Panc1 (cell line): ENCODE measurements around the gene NAV1.

Experiments used
- CTCF ChIP-seq: fragments of 450-650 bp; IDR thresholded peaks from 2 replicates; pipeline ENCODE4 v1.5.1; 2017; ENCODE audit warnings: mild to moderate bottlenecking
- SIN3A ChIP-seq: IDR thresholded peaks from 2 replicates; pipeline ENCODE4 v1.6.1; 2012; ENCODE audit warnings: low read depth, mild to moderate bottlenecking, low read length, moderate library complexity, borderline replicate concordance; ENCODE audit not compliant: insufficient read depth
- TCF7L2 ChIP-seq: IDR thresholded peaks from 2 replicates; pipeline ENCODE4 v1.6.1; 2011; ENCODE audit warnings: mild to moderate bottlenecking, low read depth, low read length, inconsistent platforms

- TF ChIP-seq CTCF (no peak), SIN3A (no peak), TCF7L2 (no peak)
Measured at GRCh38 chr1:201508809-201509208, 30.1 kb upstream of the NAV1 start.
